HCT116 (cell line): ENCODE measurements around the gene TLE5. TPM values are rescaled to one million over a fixed set of nuclear protein-coding genes. Genes with fewer than 3 reads are reported as not detected.

Experiments used
- ATAC-seq: fragments of 200-7000 bp; cut with Tn5 transposase; 2 replicates; pipeline ENCODE4 v1.9.1; 2020; ENCODE audit warnings: mild to moderate bottlenecking, moderate library complexity
- BruUV-seq: library from RNA; stranded (reverse); fragments of 400-500 nt; replicated peaks from 2 replicates; lab custom pipeline; 2021; lab: Mats Ljungman, UMichigan
- CTCF ChIA-PET: fragments of 300-600 bp; sonication (Branson Sonifier 250); formaldehyde crosslinking; loops from one replicate; lab custom pipeline; 2021; ENCODE audit warnings: antibody characterized with exemption; lab: Charles Lee
- POLR2A ChIA-PET: fragments of 300-600, 350-600 bp; sonication (Branson Sonifier 250); formaldehyde crosslinking; loops from one replicate; lab custom pipeline; 2021; ENCODE audit warnings: antibody characterized with exemption; lab: Charles Lee
- RAD21 ChIA-PET, 2 experiments: fragments of 300-600 bp; sonication (Branson Sonifier 250); formaldehyde crosslinking; loops; one replicate each; lab custom pipeline; 2023; ENCODE audit warnings: low total read pairs in 2 of 2; ENCODE audit not compliant: uncharacterized antibody in 2 of 2, unreplicated experiment in 2 of 2, low non-redundant PET in 1 of 2; lab: Charles Lee
- DNase-seq: peaks from one replicate; pipeline ENCODE4 v3.0.0-alpha.2; 2010; ENCODE audit warnings: low read depth, low spot score
- H2AFZ ChIP-seq: fragments of 200-600 bp; shearing (Covaris generic), sonication (generic); 2 replicates; pipeline ENCODE4 v1.6.1; 2017; ENCODE audit warnings: low read depth, mixed run types, mixed read lengths, antibody characterized with exemption, low read length; ENCODE audit not compliant: poor library complexity, severe bottlenecking
- H3K27ac ChIP-seq: 2 replicates; pipeline ENCODE4 v1.5.1; 2012; ENCODE audit warnings: low read depth, low read length
- H3K27me3 ChIP-seq: fragments of 200-600 bp; sonication (generic); 2 replicates; pipeline ENCODE4 v1.6.1; 2016; ENCODE audit warnings: mixed run types, low read length, mixed read lengths; ENCODE audit not compliant: insufficient read depth
- H3K36me3 ChIP-seq, 2 experiments: fragments of 200-500 bp in 1 of 2; fragments of 200-600 bp in 1 of 2; sonication (Bioruptor generic) in 1 of 2; sonication (generic) in 1 of 2; 2 replicates each; pipeline versions ENCODE4 v1.5.1 to v1.6.1; 2014 to 2016; ENCODE audit warnings: low read length in 2 of 2, inconsistent platforms in 1 of 2, mixed read lengths in 1 of 2, mixed run types in 1 of 2; ENCODE audit not compliant: insufficient read depth in 2 of 2, control insufficient read depth in 1 of 2
- H3K4me1 ChIP-seq, 2 experiments: fragments of 200-600 bp in 1 of 2; sonication (generic) in 1 of 2; 2 replicates each; pipeline versions ENCODE4 v1.5.1 to v1.6.1; 2012 to 2017; ENCODE audit warnings: low read length in 2 of 2, inconsistent platforms in 1 of 2, mild to moderate bottlenecking in 1 of 2, mixed read lengths in 1 of 2, mixed run types in 1 of 2, moderate library complexity in 1 of 2; ENCODE audit not compliant: insufficient read depth in 2 of 2, control insufficient read depth in 1 of 2
- H3K4me2 ChIP-seq: fragments of 200-600 bp; sonication (generic); 2 replicates; pipeline ENCODE4 v1.6.1; 2017; ENCODE audit warnings: mixed run types, low read length, mixed read lengths
- H3K4me3 ChIP-seq, 2 experiments: fragments of 200-600 bp in 1 of 2; sonication (generic) in 1 of 2; replicated peaks in 1 of 2; 2 replicates each; pipeline ENCODE4 v1.5.1; 2011 to 2016; ENCODE audit warnings: low read length in 2 of 2, control low read depth in 1 of 2, low read depth in 1 of 2, mild to moderate bottlenecking in 1 of 2, mixed read lengths in 1 of 2, mixed run types in 1 of 2
- H3K79me2 ChIP-seq: fragments of 200-600 bp; sonication (generic); 2 replicates; pipeline ENCODE4 v1.6.1; 2017; ENCODE audit warnings: mild to moderate bottlenecking, mixed run types, low read length, moderate library complexity, mixed read lengths; ENCODE audit not compliant: insufficient read depth
- H3K9ac ChIP-seq: fragments of 200-600 bp; sonication (generic); 2 replicates; pipeline ENCODE4 v1.6.1; 2016; ENCODE audit warnings: low read length, mixed read lengths
- H3K9me2 ChIP-seq: fragments of 200-600 bp; sonication (generic), shearing (Covaris generic); 2 replicates; pipeline ENCODE4 v1.6.1; 2017; ENCODE audit warnings: mixed run types, mild to moderate bottlenecking, moderate library complexity; ENCODE audit not compliant: insufficient read depth
- H3K9me3 ChIP-seq, 2 experiments: fragments of 200-500 bp in 1 of 2; fragments of 200-600 bp in 1 of 2; sonication (Bioruptor generic) in 1 of 2; sonication (generic) in 1 of 2; 2 replicates each; pipeline ENCODE4 v1.6.1; 2014 to 2017; ENCODE audit warnings: low read length in 2 of 2, mixed read lengths in 2 of 2, inconsistent platforms in 1 of 2, low read depth in 1 of 2, mild to moderate bottlenecking in 1 of 2, mixed run types in 1 of 2, moderate library complexity in 1 of 2; ENCODE audit not compliant: control insufficient read depth in 1 of 2, insufficient read depth in 1 of 2
- H4K20me1 ChIP-seq: fragments of 200-600 bp; sonication (generic), shearing (Covaris generic); 2 replicates; pipeline ENCODE4 v1.6.1; 2017; ENCODE audit warnings: mixed run types, mild to moderate bottlenecking, moderate library complexity; ENCODE audit not compliant: insufficient read depth
- ATF3 ChIP-seq: IDR thresholded peaks from 2 replicates; pipeline ENCODE4 v1.6.1; 2012
- EGR1 ChIP-seq: IDR thresholded peaks from 2 replicates; pipeline ENCODE4 v1.6.1; 2012; ENCODE audit warnings: low read depth
- ELF1 ChIP-seq: IDR thresholded peaks from 2 replicates; pipeline ENCODE4 v1.6.1; 2012; ENCODE audit warnings: low read depth, borderline replicate concordance
- EZH2 ChIP-seq: fragments of 200-600 bp; sonication (generic); IDR thresholded peaks from 2 replicates; pipeline ENCODE4 v1.6.1; 2017; ENCODE audit warnings: antibody characterized with exemption, mixed run types
- FOSL1 ChIP-seq: IDR thresholded peaks from 2 replicates; pipeline ENCODE4 v1.6.1; 2012; ENCODE audit warnings: low read depth
- JUND ChIP-seq: IDR thresholded peaks from 2 replicates; pipeline ENCODE4 v1.6.1; 2012
- POLR2A ChIP-seq: IDR thresholded peaks from 2 replicates; pipeline ENCODE4 v1.7.0; 2011; ENCODE audit warnings: borderline replicate concordance; ENCODE audit not compliant: insufficient read depth, insufficient read length; ENCODE audit errors: extremely low read depth
- RAD21 ChIP-seq: IDR thresholded peaks from 2 replicates; pipeline ENCODE4 v1.6.1; 2012; ENCODE audit warnings: low read depth, mild to moderate bottlenecking
- REST ChIP-seq: IDR thresholded peaks from 2 replicates; pipeline ENCODE4 v1.6.1; 2012; ENCODE audit warnings: low read depth
- SP1 ChIP-seq: IDR thresholded peaks from 2 replicates; pipeline ENCODE4 v1.6.1; 2012; ENCODE audit warnings: low read depth
- SRF ChIP-seq: IDR thresholded peaks from 2 replicates; pipeline ENCODE4 v1.6.1; 2012; ENCODE audit warnings: low read depth
- YY1 ChIP-seq: IDR thresholded peaks from 2 replicates; pipeline ENCODE4 v1.6.1; 2011; ENCODE audit warnings: low read length, low read depth, moderate library complexity, mild to moderate bottlenecking; ENCODE audit not compliant: insufficient replicate concordance; ENCODE audit errors: extremely low read depth
- ZFX ChIP-seq: fragments of 450-650 bp; IDR thresholded peaks from 2 replicates; pipeline ENCODE4 v1.6.1; 2017
- ZNF274 ChIP-seq: fragments of 200-500 bp; sonication (Bioruptor generic); IDR thresholded peaks from 2 replicates; pipeline ENCODE4 v1.6.1; 2014; ENCODE audit warnings: mild to moderate bottlenecking, low read depth, low read length, inconsistent platforms
- intact Hi-C: fragments of 100-400 bp; cut with micrococcal nuclease; formaldehyde crosslinking; loops from 2 replicates; pipeline ENCODE4 v1.10.0; 2022
- total RNA-seq: library from RNA; stranded (reverse); gene quantifications from one replicate; pipeline ENCODE4 v1.2.1, GENCODE V29; 2021; ENCODE audit not compliant: unreplicated experiment
- TF ChIP-seq, protein P1 (sequence below): IDR thresholded peaks from 2 replicates; pipeline ENCODE4 v1.6.1; 2012

TLE5 gene
- total RNA-seq, 1 experiment from 2014 or later = 263 TPM

DNA sequence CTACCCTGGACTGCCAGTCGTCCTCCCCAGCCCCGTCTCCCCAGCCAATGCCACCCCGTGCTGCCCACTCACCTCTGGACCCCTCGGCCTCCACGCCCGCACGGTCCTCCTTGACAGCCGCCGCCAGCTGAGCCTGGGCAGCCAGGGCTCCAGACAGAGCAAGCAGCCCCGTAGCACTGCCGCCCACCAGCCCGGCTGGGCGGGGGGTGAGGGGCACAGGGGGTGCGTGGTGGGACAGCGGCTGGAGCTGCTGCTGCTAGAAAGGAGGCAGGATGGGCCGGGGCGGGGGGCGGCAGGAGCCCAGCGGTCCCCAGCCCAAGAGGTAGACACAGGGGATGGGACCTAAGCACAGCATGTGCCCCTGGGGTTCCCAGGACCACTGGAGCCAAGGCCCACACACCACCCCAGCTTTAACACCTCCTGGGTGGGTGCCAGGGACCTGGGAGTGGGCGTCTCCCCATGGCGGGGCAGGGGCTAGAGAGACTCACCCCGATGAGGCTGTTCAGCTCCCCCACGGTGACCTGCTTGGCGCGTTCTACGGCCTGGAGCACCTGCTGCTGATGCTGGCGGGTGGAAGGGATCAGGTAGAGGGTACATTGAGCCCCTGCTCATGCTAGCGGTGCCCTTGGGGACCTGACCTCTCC is 43.0 kb downstream of the TLE5 start:
- Histone ChIP-seq H3K4me1 (no peaks in the 10 kb centered on the region), H3K27ac (no peak overlapping the region), H4K20me1 (no peaks in the 10 kb centered on the region), H3K4me2 (no peak overlapping the region), H3K27me3 (no peaks in the 10 kb centered on the region), H3K9me3 (no peaks in the 10 kb centered on the region), H3K9ac (no peak overlapping the region), H2AFZ (no peak overlapping the region), H3K36me3 (no peaks in the 10 kb centered on the region), H3K9me2 (no peaks in the 10 kb centered on the region), H3K4me3 (no peak overlapping the region), H3K79me2 (no peaks in the 10 kb centered on the region)
- POLR2A ChIA-PET = no interaction called here
- BruUV-seq = no TSS peak
- DNase-seq (no peak), ATAC-seq (no peak)
- TF ChIP-seq FOSL1 (no peak), EGR1 (no peak), YY1 (no peak), JUND (no peak), ELF1 (no peak), SP1 (no peak)
- intact Hi-C loops = no loop called here
- CTCF ChIA-PET = no interaction called here
- RAD21 ChIA-PET = no interaction called here

- H3K4me1 ChIP-seq = no peaks in the 10 kb centered on the region
- H2AFZ ChIP-seq = no peak overlapping the region
- H3K27ac ChIP-seq = no peak overlapping the region
- H3K9me2 ChIP-seq = no peaks in the 10 kb centered on the region
- no peak for TF ChIP-seq SRF
- no peak for TF ChIP-seq POLR2A
- no peak for TF ChIP-seq RAD21
- TF ChIP-seq ZFX = no peak
- no peak for TF ChIP-seq ZNF274
- no peak for TF ChIP-seq EZH2
- TF ChIP-seq, protein P1, sequence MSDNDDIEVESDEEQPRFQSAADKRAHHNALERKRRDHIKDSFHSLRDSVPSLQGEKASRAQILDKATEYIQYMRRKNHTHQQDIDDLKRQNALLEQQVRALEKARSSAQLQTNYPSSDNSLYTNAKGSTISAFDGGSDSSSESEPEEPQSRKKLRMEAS = no peak
- TF ChIP-seq EGR1 = no peak
- no peak for TF ChIP-seq YY1
- TF ChIP-seq SP1 = no peak
- TF ChIP-seq REST = no peak
- TF ChIP-seq JUND = no peak
- TF ChIP-seq ATF3 = no peak
- no peak for TF ChIP-seq FOSL1
- no peak for TF ChIP-seq ELF1
- DNase-seq = no peak
- no peak overlapping the region for H3K4me2 ChIP-seq
- H3K79me2 ChIP-seq = no peaks in the 10 kb centered on the region
- H3K27me3 ChIP-seq = no peaks in the 10 kb centered on the region
- no peak overlapping the region for H3K4me3 ChIP-seq
- no peaks in the 10 kb centered on the region for H4K20me1 ChIP-seq
- ChIA-PET POLR2A (no interaction called here), CTCF (no interaction called here), RAD21 (no interaction called here)
- ATAC-seq = no peak
- no peaks in the 10 kb centered on the region for H3K36me3 ChIP-seq
- no TSS peak for BruUV-seq
- no peaks in the 10 kb centered on the region for H3K9me3 ChIP-seq
- H3K9ac ChIP-seq = no peak overlapping the region
- intact Hi-C loops = no loop called here
These were observed 44.4 kb downstream of the TLE5 start for GRCh38 chr19:3017923-3018322.
